Fibroblast of the conjunctiva (primary cell): ENCODE results near the gene STRN4.

Source experiments
- DNase-seq: peaks from one replicate; pipeline ENCODE4 v3.0.0-alpha.2; 2010; ENCODE audit warnings: low read depth

STRN4 gene

DNA sequence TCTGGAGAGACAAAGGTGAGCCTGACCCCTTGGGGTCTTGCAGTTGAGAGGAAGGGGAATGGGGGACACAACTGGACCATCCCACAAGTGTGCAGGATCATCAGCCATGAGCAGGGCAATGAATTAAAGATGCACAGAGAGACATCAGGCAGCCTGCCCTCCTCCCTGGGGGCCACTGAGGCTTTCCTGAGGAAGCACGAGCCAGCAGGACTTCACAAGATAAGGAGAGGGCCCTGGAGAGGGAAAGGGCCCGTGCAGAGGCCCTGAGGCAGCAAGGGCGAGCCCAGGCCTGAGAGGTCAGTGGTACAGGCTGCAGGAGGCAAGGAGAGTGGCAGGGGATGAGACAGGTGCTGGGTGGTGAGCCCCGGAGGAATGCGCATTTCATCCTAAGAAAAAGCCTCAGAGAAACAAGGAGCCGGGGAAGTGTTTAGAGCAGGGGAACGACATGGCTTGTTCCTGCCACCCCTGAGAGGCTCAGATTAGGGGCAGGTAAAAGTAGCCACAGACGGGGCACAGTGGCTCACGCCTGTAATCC lies 20.3 kb downstream of the STRN4 start:
- no peak for DNase-seq

DNA sequence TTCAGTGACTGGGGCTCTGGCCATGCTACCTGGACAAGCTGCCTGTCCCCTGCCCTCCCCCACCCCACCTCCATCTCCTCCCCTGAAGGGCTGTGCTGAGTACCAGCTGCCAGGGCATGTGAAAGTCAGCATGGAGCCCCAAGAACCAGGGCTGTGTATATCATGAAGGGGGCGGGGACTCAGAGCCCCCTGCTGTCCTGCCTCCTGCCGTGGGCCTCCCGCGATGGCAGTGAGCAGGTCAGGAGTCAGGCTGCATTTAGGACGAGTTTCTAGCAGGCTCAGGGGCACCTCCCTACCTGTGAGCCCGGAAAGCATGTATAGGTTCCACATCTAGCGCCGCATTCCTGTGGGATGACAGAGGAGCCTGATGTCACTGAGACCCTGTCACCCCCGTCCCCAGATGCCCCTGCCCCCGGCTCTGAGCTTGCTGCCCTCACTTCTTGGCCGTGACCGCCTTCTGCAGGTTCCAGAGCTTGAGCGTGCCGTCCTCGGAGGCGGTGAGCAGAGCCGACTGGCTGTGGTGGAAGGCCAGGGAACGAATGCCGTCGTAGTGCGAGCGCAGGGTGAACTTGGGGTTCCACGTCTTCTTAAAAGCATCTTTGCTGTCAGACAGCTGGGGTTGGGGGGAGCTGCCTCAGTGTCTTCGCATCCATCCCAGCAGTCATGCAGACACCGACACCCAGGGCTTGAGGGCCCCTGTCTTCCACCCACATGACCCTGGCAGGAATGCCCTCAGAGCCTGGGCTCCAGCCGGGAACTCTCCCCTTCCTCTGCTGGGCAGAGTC lies 21.0 kb downstream of the STRN4 start:
- no peak for DNase-seq

DNA sequence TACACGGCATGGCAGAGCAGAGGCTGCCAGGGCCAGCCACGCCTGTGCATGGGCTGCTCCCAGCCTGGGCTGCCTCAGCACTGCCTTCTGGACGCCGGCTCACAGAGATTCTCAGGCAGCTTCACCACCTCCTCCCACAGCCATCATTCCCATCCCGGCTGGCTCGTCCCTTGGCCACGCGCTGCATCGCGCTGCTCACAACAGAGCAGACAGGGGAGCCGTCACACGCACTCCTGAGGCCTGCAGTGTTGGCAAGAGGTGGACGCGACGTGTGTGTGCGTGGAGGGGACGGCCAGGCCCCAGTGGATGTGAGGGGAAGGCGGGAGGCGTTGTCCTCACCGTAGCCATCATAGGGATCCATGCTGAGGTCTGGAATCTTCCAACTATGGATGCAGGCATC lies 21.8 kb downstream of the STRN4 start:
- DNase-seq = no peak

DNA sequence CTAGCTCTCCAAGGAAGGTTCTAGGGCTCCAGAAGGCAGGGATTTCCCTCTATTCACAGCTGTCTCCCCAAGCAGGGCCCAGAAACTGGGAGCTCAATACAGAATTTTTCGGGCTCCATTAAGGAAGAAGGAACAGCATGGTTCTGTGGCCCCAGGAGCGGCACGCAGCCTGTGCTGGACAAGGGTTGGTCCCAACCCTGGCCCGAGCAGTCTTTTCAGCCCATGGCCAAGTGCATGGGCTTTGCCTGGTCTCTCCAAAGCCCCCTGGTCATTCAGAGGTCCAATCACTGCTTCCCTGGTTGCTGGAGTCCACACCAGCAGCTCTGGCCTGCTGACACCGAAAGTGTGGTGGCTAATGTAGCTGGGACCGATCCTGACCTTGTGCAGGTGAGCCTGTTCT lies 22.8 kb downstream of the STRN4 start:
- DNase-seq = no peak

DNA sequence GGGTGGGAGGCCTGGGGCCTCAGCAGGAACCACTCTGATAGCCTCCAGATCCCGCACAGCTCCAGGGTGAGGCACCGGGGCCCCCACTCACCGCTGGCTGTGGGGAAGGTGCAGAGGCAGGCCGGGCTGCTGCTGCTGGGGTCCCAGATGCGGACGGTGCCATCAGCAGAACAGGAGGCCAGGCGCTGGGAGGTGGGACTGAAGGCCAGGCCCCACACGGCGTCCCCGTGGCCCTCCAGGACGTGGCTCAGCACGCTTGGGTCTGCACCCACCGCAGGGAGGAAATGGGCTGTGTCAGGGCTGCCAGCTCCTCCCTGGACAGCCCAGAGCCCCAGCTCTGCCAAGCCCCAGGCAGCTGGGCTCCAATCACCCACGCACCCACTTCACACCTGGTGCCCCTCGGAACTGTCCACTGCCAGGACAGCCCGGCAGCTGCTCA lies 23.2 kb downstream of the STRN4 start:
- DNase-seq = no peak

DNA sequence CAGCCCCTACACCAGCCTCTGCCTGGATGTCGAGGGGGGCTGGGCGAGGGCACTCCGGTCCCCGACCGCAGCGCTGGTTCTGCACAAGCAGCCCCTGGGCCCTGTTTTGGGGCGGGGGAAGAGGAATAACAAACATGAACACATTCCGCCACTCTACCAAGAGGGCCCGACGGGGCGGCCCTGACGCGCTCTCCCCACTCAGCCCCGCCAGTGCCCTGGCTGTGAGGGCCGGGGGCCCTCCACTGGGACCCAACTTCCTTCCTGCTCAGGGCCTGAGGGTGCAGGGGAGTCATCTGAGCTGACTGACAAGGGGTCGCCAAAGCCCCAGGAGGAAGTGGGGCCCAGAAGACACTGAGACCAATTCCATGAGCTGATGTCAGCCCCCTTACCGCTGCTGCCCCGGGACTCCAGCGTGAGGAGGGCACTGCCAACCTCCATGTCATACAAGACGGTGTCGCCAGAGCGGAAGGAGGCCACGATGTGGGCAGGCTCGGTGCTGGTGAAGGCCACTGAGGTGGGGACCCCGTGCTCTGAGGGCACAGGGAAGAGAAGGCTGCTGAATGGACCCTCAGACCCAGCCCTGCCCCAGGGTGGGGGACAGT lies 23.7 kb downstream of the STRN4 start:
- no peak for DNase-seq

DNA sequence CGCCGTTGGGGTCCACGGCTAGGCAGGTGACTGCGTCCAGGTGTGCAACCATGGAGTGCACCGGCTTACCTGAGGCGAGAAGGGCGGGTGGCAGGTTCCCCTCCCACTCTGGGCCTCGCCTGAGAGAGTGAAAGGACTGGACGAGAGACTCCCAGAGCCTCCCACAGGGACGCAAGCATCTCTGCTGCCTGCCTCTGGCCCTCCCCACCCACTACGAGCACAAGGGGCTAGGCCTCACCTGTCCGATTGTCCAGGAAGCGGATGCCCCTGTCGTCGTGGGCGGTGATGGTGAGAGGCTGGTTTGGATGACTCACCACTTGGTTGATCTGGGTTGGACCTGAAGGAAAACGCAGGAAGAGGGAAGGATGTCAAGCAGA lies 24.3 kb downstream of the STRN4 start:
- DNase-seq = no peak

DNA sequence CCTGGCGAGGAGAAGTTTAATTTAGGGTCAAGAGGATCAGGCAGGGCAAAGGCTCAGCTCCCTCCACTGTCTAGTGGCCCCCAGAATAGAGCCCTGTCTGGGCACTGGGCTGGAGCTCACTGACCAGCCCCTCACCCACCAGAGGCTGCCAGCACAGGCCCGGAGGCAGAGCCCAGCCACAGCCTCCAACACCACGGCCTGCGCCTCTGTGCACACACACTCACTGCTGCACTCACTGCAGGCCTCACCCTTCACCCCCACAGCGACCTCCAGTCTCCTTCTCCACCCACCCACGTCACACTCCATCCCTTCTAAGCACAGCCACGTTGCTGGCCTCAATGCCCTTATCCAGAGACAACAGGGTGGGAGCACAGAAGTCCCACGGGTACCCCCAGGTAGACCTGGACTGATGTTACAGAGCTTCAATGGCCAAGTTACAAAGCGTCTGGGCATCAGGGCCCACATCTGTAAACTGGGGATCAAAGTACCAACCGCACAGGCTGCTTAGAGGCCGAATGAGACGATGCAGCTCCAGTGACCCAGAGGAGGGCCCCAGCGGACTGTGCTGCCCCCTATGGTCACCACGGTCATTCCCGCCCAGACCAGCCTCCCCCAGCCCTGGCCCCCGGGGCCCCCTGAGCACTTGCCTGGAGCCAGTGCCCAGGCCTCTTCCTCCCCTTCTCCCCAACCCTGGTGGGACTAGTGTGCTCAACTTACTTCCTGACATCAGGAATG lies 24.8 kb downstream of the STRN4 start:
- no peak for DNase-seq

DNA sequence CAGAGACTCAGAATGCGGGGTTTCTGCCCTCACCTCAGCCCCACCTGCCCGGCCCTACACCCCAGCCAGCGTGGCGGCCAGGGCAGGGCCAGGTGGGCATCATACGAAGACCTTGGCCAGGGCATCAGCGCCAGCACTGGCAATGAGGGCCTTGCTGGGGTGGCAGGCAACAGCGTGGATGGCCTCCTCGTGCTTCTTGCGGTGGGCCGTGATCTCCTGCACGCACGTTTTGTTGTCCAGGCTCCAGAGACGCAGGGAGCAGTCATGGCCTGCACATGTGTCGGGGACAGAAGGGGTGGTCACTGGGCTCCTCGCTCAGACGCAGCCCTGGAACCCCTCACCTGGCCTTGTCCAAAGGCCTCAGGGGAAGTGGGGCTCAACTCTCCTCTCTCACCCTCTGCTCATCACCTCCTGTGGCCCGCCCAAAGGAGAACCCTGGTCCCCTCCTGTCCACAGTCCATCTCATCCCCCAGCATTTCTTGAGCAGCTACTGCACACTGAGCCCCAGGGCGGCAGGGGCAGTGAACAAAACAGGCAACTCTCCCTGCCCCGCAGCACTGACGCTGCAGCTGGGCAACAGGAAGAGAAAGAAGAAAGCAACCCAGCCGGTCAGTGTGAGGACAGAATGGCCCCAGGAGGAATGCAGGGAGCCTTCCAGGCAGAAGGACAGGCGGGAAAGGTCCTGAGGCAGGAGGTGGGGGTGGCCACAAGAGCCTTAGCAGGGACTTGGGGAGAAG lies 25.6 kb downstream of the STRN4 start:
- DNase-seq = no peak

DNA sequence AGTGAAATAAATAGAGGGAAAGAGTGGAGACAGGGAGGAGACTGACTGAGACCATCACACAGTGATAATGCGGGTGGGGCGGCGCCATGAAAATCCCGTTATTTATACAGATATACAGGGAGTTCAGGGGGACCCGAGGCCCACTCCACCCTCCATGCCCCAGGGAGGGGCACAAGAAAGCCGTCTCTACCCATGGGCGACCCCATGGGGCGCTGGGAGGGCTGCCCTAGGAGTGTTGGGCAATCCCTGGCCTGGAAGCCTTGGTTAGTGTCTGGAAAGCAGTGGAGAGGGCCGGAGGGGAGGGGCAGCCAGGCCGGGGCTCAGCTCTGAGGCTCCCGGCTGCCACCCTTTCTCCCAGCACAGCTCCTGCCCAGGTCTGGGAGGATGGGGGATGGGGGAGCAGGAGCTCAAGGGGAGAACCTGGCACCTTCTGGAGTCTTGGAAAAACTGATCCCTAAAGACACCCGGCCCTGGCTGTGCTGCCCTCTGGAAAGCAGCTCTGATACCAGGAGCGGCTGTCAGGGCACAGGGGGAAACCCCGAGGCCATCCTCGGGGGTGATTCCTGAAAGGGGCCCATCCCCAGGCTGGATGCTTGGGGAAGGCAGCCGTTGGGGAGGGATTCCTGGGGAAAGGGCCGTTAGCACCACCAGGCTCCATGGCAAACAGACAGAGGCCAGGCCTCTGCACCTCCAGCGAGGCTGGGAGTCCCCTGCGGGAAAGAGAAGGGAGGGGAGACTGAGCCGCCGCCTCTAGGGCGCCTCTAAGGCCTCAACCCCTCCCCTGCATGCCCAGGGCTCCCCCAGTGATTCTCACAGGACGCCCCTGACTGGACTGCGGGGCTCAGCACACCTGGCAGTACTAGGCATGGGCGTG lies 26.4 kb downstream of the STRN4 start:
- DNase-seq = no peak

DNA sequence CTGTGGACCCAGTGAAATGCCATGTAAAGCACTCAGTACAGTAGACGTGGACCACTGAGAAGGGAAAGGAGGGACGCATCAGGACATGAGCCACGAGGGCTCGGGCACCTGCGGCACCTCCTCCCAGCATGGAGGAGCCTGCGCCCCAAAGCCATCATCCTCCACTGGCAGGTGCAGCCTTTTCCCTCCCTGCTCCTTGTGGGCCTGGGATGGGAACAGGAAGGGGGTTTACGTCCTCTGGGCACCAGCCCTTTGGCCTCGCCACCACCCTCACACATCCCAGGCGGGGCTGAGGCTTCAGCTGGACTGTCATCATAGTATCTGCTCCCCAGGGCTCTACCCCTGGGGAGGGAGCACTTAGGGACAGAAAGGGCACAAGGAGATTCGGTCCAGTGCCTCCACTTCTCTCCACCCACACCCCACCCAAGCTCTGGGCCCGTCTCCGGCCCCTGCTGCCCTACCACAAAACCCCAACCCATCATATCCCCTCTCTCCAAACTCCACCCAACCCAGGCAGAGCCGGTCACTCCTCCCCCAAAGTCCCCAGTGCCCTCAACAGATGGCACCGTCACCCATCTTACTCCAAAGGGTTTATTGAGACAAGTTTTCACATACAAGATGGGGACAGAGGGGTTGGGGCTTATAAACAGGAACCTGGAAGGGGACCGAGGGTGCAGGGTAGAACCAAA lies 27.2 kb downstream of the STRN4 start:
- DNase-seq = no peak

DNA sequence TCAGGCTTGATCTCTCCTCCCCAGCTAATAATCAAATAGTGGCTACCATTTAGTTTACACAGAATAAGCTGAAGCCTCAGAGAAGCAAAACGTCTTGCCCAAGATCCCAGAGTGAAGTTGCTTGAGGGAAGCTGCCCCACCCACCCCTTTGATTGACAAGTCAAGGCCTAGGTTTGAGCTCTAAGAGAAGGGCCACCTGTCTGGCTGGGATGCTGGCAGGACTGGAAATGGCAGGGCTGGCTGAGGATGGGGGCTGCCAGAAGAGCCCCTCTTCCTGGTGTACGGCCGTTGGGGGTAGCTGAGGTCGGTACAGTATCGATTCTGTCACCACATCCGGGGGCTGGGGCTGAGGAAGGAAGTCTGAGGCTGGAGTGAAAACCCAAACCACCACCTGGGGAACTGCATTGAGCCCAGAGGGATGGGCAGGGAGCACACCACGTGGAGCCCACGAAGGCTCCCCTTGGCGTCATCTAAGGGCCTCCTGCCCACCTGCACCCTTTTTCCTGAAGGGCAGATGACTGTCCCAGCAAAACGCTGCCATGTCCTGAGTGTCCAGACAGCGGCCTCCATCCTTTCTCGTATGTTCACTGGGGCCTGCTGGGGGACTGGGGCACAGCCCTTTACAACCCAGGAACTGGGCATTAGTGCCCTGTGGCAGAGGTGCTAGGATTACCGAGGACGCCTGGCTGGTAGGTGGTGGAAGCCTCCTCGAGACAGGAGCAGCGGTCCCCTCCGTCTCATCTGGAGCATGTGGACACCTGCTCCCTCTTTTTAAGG lies 27.9 kb downstream of the STRN4 start:
- DNase-seq = no peak

DNA sequence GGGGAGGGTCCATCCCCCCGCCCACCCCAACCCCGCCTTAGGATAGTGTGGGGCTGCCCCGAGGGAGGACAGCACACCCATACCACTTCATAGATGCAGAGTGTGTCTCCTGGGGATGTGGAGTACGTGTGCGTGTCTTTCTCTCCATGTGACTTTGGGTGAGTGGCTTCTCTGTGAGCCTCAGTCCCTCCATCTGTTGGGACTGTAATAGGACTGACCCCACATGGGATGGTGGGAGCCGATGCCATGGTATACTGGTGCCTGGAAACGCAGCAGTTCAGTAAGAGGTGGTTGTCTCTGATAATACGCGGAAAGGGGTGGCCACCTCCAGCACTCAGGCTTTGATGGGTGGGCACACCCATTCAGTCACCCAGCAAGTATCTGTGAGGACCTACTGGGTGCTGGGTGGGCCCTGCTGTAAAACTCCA lies 28.5 kb downstream of the STRN4 start:
- DNase-seq = no peak

DNA sequence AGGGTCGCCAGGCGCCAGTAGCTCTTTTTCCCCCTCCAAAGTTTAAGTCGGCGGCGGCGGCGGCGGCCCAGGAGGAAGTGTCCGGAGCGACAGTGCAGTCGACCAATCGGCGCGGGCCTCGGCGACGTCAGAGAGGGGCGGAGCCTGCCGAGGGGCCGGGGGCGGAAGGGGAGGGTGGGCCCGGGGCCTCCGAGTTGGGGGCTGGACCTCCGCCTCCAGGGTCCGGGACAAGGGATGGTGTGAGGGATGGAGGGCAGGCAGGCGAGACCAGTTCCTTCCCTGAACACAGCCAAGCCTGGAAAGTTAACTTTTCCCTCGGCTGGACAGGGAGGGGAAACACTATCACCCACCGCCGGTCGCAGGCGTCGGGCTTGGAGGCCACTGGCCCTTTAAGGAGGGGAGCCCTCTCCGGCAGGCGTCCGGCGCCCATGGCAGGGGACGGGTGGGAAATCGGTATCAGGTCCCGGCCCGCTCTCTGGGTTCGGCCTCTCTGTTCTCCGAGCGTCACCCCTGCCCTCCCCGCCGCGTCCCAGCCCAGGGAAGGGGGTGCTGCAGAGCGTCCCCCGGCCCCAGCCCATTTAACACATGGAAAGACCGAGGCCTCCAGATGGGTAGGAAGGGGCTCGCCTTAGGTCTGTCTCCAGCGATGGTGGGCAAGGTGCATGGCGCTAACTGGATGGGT lies 29.1 kb downstream of the STRN4 start, which contains the start of gene PRKD2:
PRKD2 (minus strand) TSS at position 81 of the 682 bp plus-strand sequence. CDS start 744 bp downstream, outside the sequence.
- DNase-seq = no peak

DNA sequence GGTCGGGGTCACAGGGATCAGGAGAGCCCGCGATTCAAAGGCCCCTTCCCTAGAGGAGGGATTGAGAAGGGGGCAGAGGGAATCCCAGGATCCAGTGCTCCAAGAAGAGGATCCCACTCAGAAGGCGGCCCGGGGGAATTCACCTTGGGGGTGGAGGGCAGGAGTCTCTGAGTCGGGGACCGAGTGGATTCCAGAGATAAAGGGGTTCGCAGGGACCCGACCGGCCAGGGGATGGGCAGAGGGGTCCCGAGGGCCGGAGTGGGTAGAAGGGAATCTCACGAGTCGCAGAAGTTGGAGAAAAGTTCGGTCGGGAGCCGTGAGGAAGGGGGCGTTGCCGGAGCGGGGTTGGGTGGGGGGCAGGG lies 29.6 kb downstream of the STRN4 start:
- no peak for DNase-seq

DNA sequence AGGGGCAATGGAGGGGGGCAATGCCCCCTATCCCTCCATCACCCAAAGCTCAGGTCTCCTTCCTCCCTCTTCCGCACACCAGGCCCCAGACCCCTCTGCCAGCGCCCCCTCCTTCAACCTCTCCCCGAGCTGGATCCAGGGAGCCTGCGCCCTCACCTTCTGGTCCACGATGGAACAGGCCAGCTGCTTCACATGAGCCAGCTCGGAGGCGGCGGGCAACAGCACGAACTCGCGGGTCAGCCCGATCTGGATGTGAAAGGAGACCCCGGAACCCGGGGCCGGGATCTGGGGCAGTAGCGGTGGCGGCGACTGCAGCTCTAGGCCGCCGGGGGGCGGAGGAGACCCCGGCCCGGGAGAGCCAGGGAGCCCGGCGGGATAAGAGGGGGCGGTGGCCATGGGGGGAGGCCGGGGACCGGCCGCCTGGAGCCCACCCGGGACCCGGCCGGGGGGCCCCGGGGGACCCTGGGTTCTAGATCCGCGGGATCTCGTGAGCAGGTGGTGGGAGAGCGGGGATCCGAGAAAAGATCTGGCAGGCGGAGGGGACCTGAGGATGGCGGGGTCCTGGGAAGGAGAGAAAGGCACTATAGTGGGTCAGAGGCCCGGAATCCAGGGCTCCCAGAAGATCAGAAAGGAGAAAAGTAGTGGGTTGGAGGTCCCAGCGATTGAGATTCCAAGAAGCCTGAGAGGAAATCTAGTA lies 30.1 kb downstream of the STRN4 start:
- DNase-seq = no peak

DNA sequence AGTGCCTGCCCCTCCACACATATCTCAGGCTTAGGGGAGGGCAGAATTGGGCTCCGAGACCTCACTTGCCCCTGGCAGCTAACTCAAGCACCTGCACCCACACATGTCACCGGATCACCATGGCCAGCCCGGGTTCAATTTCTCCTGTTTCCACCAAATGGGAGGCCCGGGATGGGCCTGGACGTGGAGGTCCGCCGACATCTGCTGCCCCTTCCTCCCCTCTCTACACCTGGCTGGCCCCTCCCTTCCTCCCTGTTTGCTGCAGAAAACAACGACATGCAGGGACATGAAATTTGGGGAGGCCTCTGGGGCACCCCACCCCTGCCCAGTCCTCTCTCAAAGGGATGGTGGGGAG lies 30.7 kb downstream of the STRN4 start:
- DNase-seq = no peak

DNA sequence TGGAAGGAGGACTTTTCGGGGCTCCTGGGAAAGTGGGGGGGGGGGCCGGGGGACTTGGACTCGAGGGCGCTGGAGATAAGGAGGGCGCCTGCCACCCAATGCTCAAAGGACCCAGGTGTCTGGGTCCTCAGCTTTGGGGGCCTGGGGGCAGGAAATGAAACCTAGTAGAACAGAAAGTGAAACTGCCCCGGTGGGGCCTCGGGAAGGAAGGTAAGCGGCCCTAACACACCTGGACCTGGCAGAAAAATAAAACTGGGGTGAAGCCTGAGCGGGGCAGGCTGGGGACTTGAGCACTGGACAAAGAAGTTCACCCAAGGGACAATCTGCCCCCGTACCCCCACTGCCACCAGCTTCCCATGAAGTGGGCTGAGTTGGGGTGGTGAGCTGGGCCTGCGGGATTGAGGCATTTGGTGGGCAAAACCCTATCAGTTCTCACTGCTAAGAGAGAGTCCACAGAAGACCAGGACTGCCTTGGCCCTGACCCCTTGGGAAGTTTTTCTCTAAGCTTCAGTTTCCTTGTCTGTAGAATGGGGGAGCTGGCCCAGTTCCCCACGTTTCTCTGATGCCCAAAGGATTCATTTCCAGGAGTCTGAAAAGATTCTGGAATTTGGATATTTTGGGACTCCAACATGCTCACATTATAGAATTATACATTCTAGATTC lies 31.7 kb downstream of the STRN4 start:
- DNase-seq = no peak
